ENCODE results near the gene ST3GAL4.

The ST3GAL4 gene

GRCh38 chr11:126310992-126311310 lies 44.5 kb upstream of the ST3GAL4 start:
- no peak for DNase-seq
- Histone ChIP-seq H3K27ac (ENCODE audit: insufficient read depth in 1 of 2, low read depth in 1 of 2, low read length in 2 of 2, poor library complexity in 1 of 2, severe bottlenecking in 2 of 2) (no peak overlapping the region), H3K36me3 (ENCODE audit: control insufficient read depth in 4 of 4, insufficient read depth in 4 of 4, low read length in 3 of 4) (peaks cover 0 to 42% (median 11%) of the 10 kb centered on the region in 4 experiments), H3K9me3 (ENCODE audit: control extremely low read depth in 1 of 5, control insufficient read depth in 4 of 5, insufficient read depth in 2 of 5, low read depth in 1 of 5, low read length in 4 of 5) (peaks cover 0 to 2% (median 0%) of the 10 kb centered on the region in 5 experiments), H3K27me3 (replicated peaks in 2 of 5; ENCODE audit: control insufficient read depth in 4 of 5, insufficient read depth in 5 of 5, low read length in 4 of 5) (no peaks in the 10 kb centered on the region), H3K4me1 (ENCODE audit: control extremely low read depth in 1 of 4, control insufficient read depth in 4 of 4, insufficient read depth in 4 of 4, low read length in 3 of 4) (peaks cover 3 to 50% (median 25%) of the 10 kb centered on the region in 4 experiments), H3K4me3 (ENCODE audit: control insufficient read depth in 1 of 7, extremely low read depth in 1 of 7, insufficient read depth in 4 of 7, low read depth in 2 of 7, low read length in 6 of 7) (no peak overlapping the region)
- ChIA-PET CTCF (interaction anchor here (0.7 to 11.9 kb wide), 41 partner anchors 8 to 1034 kb away, joined by 3 to 105 read pairs (median 5); partner anchors contain the start of gene ST3GAL4), POLR2A (interaction anchor here (0.5 to 1.3 kb wide), 3 partner anchors 82 to 109 kb away, joined by 3 to 4 read pairs (median 3); no protein-coding TSS in a partner anchor)
- 51% methylated on average over 5 of the region's 6 CpGs for WGBS (ENCODE audit: insufficient coverage)

DNA sequence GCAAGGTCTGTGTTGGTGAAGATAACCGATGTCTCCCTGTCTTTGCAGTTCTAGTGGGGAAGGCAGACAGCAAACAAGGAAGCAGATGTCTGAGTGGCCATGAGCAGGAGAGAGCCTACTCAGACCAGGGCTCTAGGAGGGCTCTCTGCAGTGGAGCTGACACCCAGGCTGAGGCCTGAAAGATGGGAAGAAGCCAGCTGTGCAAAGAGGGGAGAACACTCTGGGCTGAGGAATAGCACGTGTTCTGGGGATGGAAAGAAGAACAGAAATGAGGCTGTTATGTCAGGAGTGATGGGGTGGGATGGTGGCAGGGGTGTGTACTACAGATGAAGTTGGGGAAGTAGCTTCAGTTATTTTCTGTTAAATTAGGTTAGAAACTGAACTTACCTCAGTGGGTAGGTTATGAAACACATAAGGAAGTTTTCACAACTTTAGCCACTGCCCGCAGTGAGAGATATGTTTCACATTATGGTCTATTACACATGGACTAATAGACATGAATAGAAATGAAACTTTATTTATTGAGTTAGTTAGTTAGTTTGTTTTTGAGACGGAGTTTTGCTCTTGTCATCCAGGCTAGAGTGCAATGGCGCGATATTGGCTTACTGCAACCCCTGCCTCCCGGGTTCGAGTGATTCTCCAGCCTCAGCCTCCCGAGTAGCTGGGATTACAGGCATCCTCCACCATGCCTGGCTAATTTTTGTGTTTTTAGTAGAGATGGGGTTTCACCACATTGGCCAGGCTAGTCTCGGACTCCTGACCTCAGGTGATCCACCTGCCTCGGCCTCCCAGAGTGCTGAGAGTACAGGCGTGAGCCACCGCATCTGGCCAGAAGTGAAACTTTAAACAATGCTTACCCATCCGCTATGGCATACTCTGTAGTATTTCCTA lies 43.8 kb upstream of the ST3GAL4 start:
- H3K4me1 ChIP-seq (ENCODE audit: control extremely low read depth in 1 of 4, control insufficient read depth in 4 of 4, insufficient read depth in 4 of 4, low read length in 3 of 4), result peaks cover 3 to 50% (median 25%) of the 10 kb centered on the region in 4 experiments
- 73% methylated on average over 9 of the region's 14 CpGs for WGBS (ENCODE audit: insufficient coverage)
- no peak overlapping the region for H3K4me3 ChIP-seq (ENCODE audit: control insufficient read depth in 1 of 7, extremely low read depth in 1 of 7, insufficient read depth in 4 of 7, low read depth in 2 of 7, low read length in 6 of 7)

DNA sequence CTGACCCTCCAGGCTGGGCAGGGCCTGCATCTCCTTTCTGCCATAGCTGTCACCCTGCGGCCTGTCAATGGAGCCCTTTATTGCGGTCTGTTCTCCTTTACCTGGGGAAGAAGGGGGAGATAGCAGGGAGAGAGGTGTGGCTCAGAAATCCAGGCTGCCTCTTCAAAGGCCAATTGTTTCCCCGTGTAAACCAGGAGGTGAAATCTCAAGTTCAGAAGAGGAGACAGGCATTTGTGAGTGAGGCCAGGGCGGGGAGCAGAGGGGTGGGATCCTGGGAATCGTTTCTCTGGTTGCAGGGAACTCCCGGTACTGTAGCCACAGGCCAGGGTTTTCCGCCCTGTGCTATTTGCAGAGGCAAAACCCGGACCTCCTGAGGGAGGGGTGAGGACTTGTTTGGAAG lies 42.5 kb upstream of the ST3GAL4 start:
- H3K4me3 ChIP-seq (ENCODE audit: control insufficient read depth in 1 of 7, extremely low read depth in 1 of 7, insufficient read depth in 4 of 7, low read depth in 2 of 7, low read length in 6 of 7), result no peak overlapping the region
- H3K27ac ChIP-seq (ENCODE audit: insufficient read depth in 1 of 2, low read depth in 1 of 2, low read length in 2 of 2, poor library complexity in 1 of 2, severe bottlenecking in 2 of 2), result no peak overlapping the region
- H3K36me3 ChIP-seq (ENCODE audit: control insufficient read depth in 4 of 4, insufficient read depth in 4 of 4, low read length in 3 of 4), result peaks cover 0 to 37% (median 8%) of the 10 kb centered on the region in 4 experiments
- peaks cover 0 to 2% (median 0%) of the 10 kb centered on the region in 5 experiments for H3K9me3 ChIP-seq (ENCODE audit: control extremely low read depth in 1 of 5, control insufficient read depth in 4 of 5, insufficient read depth in 2 of 5, low read depth in 1 of 5, low read length in 4 of 5)
- 96% methylated on average over 5 of the region's 8 CpGs for WGBS (ENCODE audit: insufficient coverage)
- ChIA-PET POLR2A (interaction anchor here (0.6 kb wide), 1 partner anchor 166 kb away, joined by 4 read pairs; no protein-coding TSS in a partner anchor), CTCF (interaction anchor here (1.1 to 11.9 kb wide), 7 partner anchors 29 to 167 kb away, joined by 3 to 105 read pairs (median 20); partner anchors contain the start of gene ST3GAL4)
- peaks cover 8 to 57% (median 33%) of the 10 kb centered on the region in 4 experiments for H3K4me1 ChIP-seq (ENCODE audit: control extremely low read depth in 1 of 4, control insufficient read depth in 4 of 4, insufficient read depth in 4 of 4, low read length in 3 of 4)
- no peak for DNase-seq
- no peaks in the 10 kb centered on the region for H3K27me3 ChIP-seq (replicated peaks in 2 of 5; ENCODE audit: control insufficient read depth in 4 of 5, insufficient read depth in 5 of 5, low read length in 4 of 5)

More for the DNA sequence above, 43.8 kb upstream of the ST3GAL4 start:
- Histone ChIP-seq H3K36me3 (ENCODE audit: control insufficient read depth in 4 of 4, insufficient read depth in 4 of 4, low read length in 3 of 4) (peaks cover 0 to 42% (median 8%) of the 10 kb centered on the region in 4 experiments), H3K9me3 (ENCODE audit: control extremely low read depth in 1 of 5, control insufficient read depth in 4 of 5, insufficient read depth in 2 of 5, low read depth in 1 of 5, low read length in 4 of 5) (peaks cover 0 to 2% (median 0%) of the 10 kb centered on the region in 5 experiments), H3K27ac (ENCODE audit: insufficient read depth in 1 of 2, low read depth in 1 of 2, low read length in 2 of 2, poor library complexity in 1 of 2, severe bottlenecking in 2 of 2) (no peak overlapping the region), H3K27me3 (replicated peaks in 2 of 5; ENCODE audit: control insufficient read depth in 4 of 5, insufficient read depth in 5 of 5, low read length in 4 of 5) (no peaks in the 10 kb centered on the region)
- peak; percentile 25 to 84 (median 70) for DNase-seq
- CTCF ChIA-PET, result interaction anchor here (0.7 to 11.9 kb wide), 40 partner anchors 7 to 1034 kb away, joined by 3 to 105 read pairs (median 5); partner anchors contain the start of gene ST3GAL4
- POLR2A ChIA-PET, result interaction anchor here (1.2 kb wide), 1 partner anchor 105 kb away, joined by 4 read pairs; no protein-coding TSS in a partner anchor

DNA sequence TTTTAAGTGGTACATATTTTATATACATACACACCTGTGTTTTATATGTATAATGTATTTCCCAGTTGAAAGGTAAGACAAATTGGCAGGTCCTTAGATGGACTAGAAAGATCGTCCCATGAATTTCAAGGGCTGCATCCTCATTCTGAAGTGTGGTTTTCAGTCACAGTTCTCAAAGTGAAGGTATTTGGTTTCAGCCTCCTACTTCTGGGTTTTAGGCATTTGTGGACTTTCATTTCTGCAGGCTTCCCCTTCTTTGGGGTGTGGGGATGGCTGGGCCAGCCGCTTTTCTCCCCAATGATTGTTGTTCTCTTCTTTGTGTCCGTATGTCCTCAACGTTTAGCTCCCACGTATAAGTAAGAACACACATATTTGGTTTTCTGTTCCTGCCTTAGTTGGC lies 41.7 kb upstream of the ST3GAL4 start:
- H3K27ac ChIP-seq (ENCODE audit: insufficient read depth in 1 of 2, low read depth in 1 of 2, low read length in 2 of 2, poor library complexity in 1 of 2, severe bottlenecking in 2 of 2), result no peak overlapping the region
- WGBS (ENCODE audit: insufficient coverage), result 88% methylated on average over 1 of the region's 5 CpGs
- H3K4me1 ChIP-seq (ENCODE audit: control extremely low read depth in 1 of 4, control insufficient read depth in 4 of 4, insufficient read depth in 4 of 4, low read length in 3 of 4), result peaks cover 15 to 64% (median 42%) of the 10 kb centered on the region in 4 experiments
- H3K4me3 ChIP-seq (ENCODE audit: control insufficient read depth in 1 of 7, extremely low read depth in 1 of 7, insufficient read depth in 4 of 7, low read depth in 2 of 7, low read length in 6 of 7), result no peak overlapping the region
- POLR2A ChIA-PET, result no interaction called here
- H3K36me3 ChIP-seq (ENCODE audit: control insufficient read depth in 4 of 4, insufficient read depth in 4 of 4, low read length in 3 of 4), result peaks cover 0 to 30% (median 5%) of the 10 kb centered on the region in 4 experiments
- H3K27me3 ChIP-seq (replicated peaks in 2 of 5; ENCODE audit: control insufficient read depth in 4 of 5, insufficient read depth in 5 of 5, low read length in 4 of 5), result no peaks in the 10 kb centered on the region
- H3K9me3 ChIP-seq (ENCODE audit: control extremely low read depth in 1 of 5, control insufficient read depth in 4 of 5, insufficient read depth in 2 of 5, low read depth in 1 of 5, low read length in 4 of 5), result peaks cover 0 to 2% (median 0%) of the 10 kb centered on the region in 5 experiments
- no peak for DNase-seq
- CTCF ChIA-PET, result interaction anchor here (0.7 to 11.9 kb wide), 4 partner anchors 24 to 166 kb away, joined by 3 to 105 read pairs (median 12); no protein-coding TSS in a partner anchor

- Histone ChIP-seq H3K27ac (ENCODE audit: insufficient read depth in 1 of 2, low read depth in 1 of 2, low read length in 2 of 2, poor library complexity in 1 of 2, severe bottlenecking in 2 of 2) (no peak overlapping the region), H3K27me3 (replicated peaks in 2 of 5; ENCODE audit: control insufficient read depth in 4 of 5, insufficient read depth in 5 of 5, low read length in 4 of 5) (no peaks in the 10 kb centered on the region), H3K36me3 (ENCODE audit: control insufficient read depth in 4 of 4, insufficient read depth in 4 of 4, low read length in 3 of 4) (peaks cover 0 to 21% (median 2%) of the 10 kb centered on the region in 4 experiments), H3K4me3 (ENCODE audit: control insufficient read depth in 1 of 7, extremely low read depth in 1 of 7, insufficient read depth in 4 of 7, low read depth in 2 of 7, low read length in 6 of 7) (peak overlapping the region in 2 of 7 experiments; percentile 34 to 48), H3K4me1 (ENCODE audit: control extremely low read depth in 1 of 4, control insufficient read depth in 4 of 4, insufficient read depth in 4 of 4, low read length in 3 of 4) (peaks cover 18 to 66% (median 41%) of the 10 kb centered on the region in 4 experiments), H3K9me3 (ENCODE audit: control extremely low read depth in 1 of 5, control insufficient read depth in 4 of 5, insufficient read depth in 2 of 5, low read depth in 1 of 5, low read length in 4 of 5) (peaks cover 0 to 2% (median 0%) of the 10 kb centered on the region in 5 experiments)
- no peak for DNase-seq
- WGBS (ENCODE audit: insufficient coverage), result 0% methylated on average over 1 of the region's 1 CpG
- CTCF ChIA-PET, result interaction anchor here (1.0 to 2.0 kb wide), 6 partner anchors 10 to 166 kb away, joined by 3 to 12 read pairs (median 4); no protein-coding TSS in a partner anchor
- POLR2A ChIA-PET, result interaction anchor here (0.7 kb wide), 1 partner anchor 24 kb away, joined by 3 read pairs; no protein-coding TSS in a partner anchor
Observed at GRCh38 chr11:126317432-126317755, 38.1 kb upstream of the ST3GAL4 start.

- Histone ChIP-seq H3K4me3 (ENCODE audit: control insufficient read depth in 1 of 7, extremely low read depth in 1 of 7, insufficient read depth in 4 of 7, low read depth in 2 of 7, low read length in 6 of 7) (peak overlapping the region in 3 of 7 experiments; percentile 34 to 48 (median 35)), H3K27ac (ENCODE audit: insufficient read depth in 1 of 2, low read depth in 1 of 2, low read length in 2 of 2, poor library complexity in 1 of 2, severe bottlenecking in 2 of 2) (peak overlapping the region in 1 of 2 experiments; percentile 72), H3K27me3 (replicated peaks in 2 of 5; ENCODE audit: control insufficient read depth in 4 of 5, insufficient read depth in 5 of 5, low read length in 4 of 5) (no peaks in the 10 kb centered on the region), H3K4me1 (ENCODE audit: control extremely low read depth in 1 of 4, control insufficient read depth in 4 of 4, insufficient read depth in 4 of 4, low read length in 3 of 4) (peaks cover 18 to 61% (median 36%) of the 10 kb centered on the region in 4 experiments), H3K9me3 (ENCODE audit: control extremely low read depth in 1 of 5, control insufficient read depth in 4 of 5, insufficient read depth in 2 of 5, low read depth in 1 of 5, low read length in 4 of 5) (peaks cover 0 to 2% (median 0%) of the 10 kb centered on the region in 5 experiments), H3K36me3 (ENCODE audit: control insufficient read depth in 4 of 4, insufficient read depth in 4 of 4, low read length in 3 of 4) (peaks cover 0 to 17% (median 2%) of the 10 kb centered on the region in 4 experiments)
- ChIA-PET POLR2A (interaction anchor here (0.7 to 1.4 kb wide), 4 partner anchors 11 to 38 kb away, joined by 3 to 4 read pairs (median 4); no protein-coding TSS in a partner anchor), CTCF (interaction anchor here (1.0 to 2.4 kb wide), 13 partner anchors 8 to 165 kb away, joined by 3 to 20 read pairs (median 4); no protein-coding TSS in a partner anchor)
- DNase-seq, result peak in 2 of 3 donors; percentile 70 to 80
- 29% methylated on average over 11 of the region's 14 CpGs for WGBS (ENCODE audit: insufficient coverage)
Observed at GRCh38 chr11:126317756-126318573, 37.5 kb upstream of the ST3GAL4 start.
